HG03354 (cell line): ENCODE data around the gene FGFR3.

ENCODE experiments used
- ATAC-seq: cut with Tn5 transposase; IDR thresholded peaks from one replicate; pipeline ENCODE4 v1.9.1; 2021; ENCODE audit warnings: mild to moderate bottlenecking; ENCODE audit not compliant: unreplicated experiment, poor library complexity, severe bottlenecking

The FGFR3 gene

GRCh38 chr4:1852904-1853623 is 60.0 kb downstream of the FGFR3 start:
- no peak for ATAC-seq

GRCh38 chr4:1854752-1855151 is 61.7 kb downstream of the FGFR3 start:
- no peak for ATAC-seq

- ATAC-seq, result peak; percentile 38
These were observed 62.4 kb downstream of the FGFR3 start for GRCh38 chr4:1855333-1856070.

GRCh38 chr4:1856071-1856942 is 63.2 kb downstream of the FGFR3 start, which contains the start of gene LETM1:
Gene LETM1 (minus strand): TSS chr4:1856156. CDS start chr4:1855950, 206 bp downstream.
- ATAC-seq, result peak; percentile 95

GRCh38 chr4:1856943-1857699 is 64.0 kb downstream of the FGFR3 start:
- no peak for ATAC-seq

- no peak for ATAC-seq
These were observed 64.8 kb downstream of the FGFR3 start for GRCh38 chr4:1857931-1858330.
